Testis (tissue), 2 donors: Measurements from ENCODE around the gene ECHDC3.

Experiments used
- CTCF ChIP-seq, 3 experiments: fragments of 450-650 bp in 2 of 3; fragments of 200-600 bp in 1 of 3; sonication (generic) in 1 of 3; IDR thresholded peaks; one replicate each; pipeline ENCODE4 v1.5.1; 2016 to 2019; ENCODE audit warnings: antibody characterized with exemption in 3 of 3, mild to moderate bottlenecking in 2 of 3, moderate library complexity in 1 of 3
- POLR2A ChIP-seq: fragments of 450-650 bp; IDR thresholded peaks from one replicate; pipeline ENCODE4 v1.6.1; 2017; ENCODE audit warnings: antibody characterized with exemption, mild to moderate bottlenecking, moderate library complexity

GRCh38 chr10:11794566-11794965 lies 52.4 kb downstream of the ECHDC3 start:
- TF ChIP-seq CTCF (IDR thresholded peaks at IDR 0.05) (no peak), POLR2A (no peak)
